ENCODE data around the gene SRSF12.

Gene SRSF12

DNA sequence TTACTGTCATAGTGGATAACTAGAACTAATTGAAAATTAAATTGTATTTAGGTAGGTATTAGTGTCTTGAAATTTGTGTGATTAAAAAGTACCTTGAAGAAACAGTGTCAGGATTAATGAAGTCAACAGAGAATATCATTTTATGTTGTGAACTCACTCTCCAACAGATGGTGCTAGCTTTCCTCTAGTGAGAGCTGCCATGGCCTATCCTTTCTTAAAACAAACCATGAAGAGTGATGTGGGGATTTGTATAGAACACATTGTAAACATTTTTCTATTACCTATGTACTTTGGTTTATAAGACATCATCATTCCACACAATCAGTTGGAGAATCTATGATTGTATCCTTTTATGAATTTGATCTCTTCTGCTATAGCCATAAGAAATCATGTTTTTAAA is 4.8 kb upstream of the SRSF12 start:
- no peak overlapping the region for H3K4me3 ChIP-seq (ENCODE audit: control insufficient read depth, low read depth, low read length)
- TF ChIP-seq, protein P1, sequence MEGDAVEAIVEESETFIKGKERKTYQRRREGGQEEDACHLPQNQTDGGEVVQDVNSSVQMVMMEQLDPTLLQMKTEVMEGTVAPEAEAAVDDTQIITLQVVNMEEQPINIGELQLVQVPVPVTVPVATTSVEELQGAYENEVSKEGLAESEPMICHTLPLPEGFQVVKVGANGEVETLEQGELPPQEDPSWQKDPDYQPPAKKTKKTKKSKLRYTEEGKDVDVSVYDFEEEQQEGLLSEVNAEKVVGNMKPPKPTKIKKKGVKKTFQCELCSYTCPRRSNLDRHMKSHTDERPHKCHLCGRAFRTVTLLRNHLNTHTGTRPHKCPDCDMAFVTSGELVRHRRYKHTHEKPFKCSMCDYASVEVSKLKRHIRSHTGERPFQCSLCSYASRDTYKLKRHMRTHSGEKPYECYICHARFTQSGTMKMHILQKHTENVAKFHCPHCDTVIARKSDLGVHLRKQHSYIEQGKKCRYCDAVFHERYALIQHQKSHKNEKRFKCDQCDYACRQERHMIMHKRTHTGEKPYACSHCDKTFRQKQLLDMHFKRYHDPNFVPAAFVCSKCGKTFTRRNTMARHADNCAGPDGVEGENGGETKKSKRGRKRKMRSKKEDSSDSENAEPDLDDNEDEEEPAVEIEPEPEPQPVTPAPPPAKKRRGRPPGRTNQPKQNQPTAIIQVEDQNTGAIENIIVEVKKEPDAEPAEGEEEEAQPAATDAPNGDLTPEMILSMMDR (conservative IDR thresholded peaks at IDR 0.05; ENCODE audit: control insufficient read depth, insufficient read depth, low read depth, low read length), result peak; percentile 58
- peak; percentile 50 for DNase-seq (ENCODE audit: low read depth)

- no peak overlapping the region for H3K4me3 ChIP-seq (ENCODE audit: control insufficient read depth, low read depth, low read length)
- TF ChIP-seq, protein P1 (conservative IDR thresholded peaks at IDR 0.05; ENCODE audit: control insufficient read depth, insufficient read depth, low read depth, low read length), result no peak
- no peak for DNase-seq (ENCODE audit: low read depth)
Observed at GRCh38 chr6:89121934-89122333, 4.1 kb upstream of the SRSF12 start.

GRCh38 chr6:89120371-89120770 is 2.5 kb upstream of the SRSF12 start:
- TF ChIP-seq, protein P1 (conservative IDR thresholded peaks at IDR 0.05; ENCODE audit: control insufficient read depth, insufficient read depth, low read depth, low read length), result no peak
- no peak overlapping the region for H3K4me3 ChIP-seq (ENCODE audit: control insufficient read depth, low read depth, low read length)
- DNase-seq (ENCODE audit: low read depth), result peak; percentile 57

DNA sequence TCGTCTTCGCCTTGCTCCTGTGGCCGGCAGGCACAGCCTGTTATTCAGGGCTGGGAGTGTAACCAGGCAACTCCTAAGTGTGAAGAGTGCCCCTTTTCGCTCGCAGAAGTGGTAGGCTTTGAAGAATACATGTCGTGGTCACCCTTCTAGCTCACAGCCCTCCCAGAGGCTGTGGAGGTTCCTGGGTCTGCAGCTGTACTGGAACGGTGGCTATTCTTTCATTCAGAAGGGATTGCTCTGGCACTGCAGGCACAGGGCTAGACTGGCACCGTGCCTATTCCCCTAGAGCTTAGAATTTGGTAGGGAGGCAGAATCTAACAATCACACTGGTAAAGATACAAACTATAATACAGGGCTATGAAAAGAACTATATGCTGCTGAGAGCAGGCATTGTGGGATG is 1.1 kb upstream of the SRSF12 start:
- no peak overlapping the region for H3K4me3 ChIP-seq (ENCODE audit: control insufficient read depth, low read depth, low read length)
- no peak for DNase-seq (ENCODE audit: low read depth)
- TF ChIP-seq, protein P1 (conservative IDR thresholded peaks at IDR 0.05; ENCODE audit: control insufficient read depth, insufficient read depth, low read depth, low read length), result no peak

DNA sequence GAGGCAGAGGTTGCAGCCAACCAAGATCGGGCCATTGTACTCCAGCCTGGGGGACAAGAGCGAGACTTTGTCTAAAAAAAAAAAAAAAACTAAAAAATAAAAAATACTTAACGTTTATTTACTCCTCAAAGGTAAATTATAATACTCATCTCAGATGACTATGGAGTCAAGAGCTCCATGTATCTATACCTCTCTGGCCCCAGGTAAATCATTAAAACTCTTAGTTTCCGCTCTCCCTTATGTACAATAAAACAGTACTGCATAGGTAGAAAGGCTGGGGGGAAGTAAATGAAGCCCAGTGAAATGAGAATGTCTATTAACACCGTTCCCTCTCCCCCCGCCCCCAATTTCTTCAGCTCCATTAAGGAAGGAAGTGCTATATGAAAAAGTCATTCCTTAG is 1.2 kb downstream of the SRSF12 start:
- TF ChIP-seq, protein P1 (conservative IDR thresholded peaks at IDR 0.05; ENCODE audit: control insufficient read depth, insufficient read depth, low read depth, low read length), result no peak
- H3K4me3 ChIP-seq (ENCODE audit: control insufficient read depth, low read depth, low read length), result no peak overlapping the region
- DNase-seq (ENCODE audit: low read depth), result no peak

- no peak for DNase-seq (ENCODE audit: low read depth)
- no peak overlapping the region for H3K4me3 ChIP-seq (ENCODE audit: control insufficient read depth, low read depth, low read length)
Observed at GRCh38 chr6:89111933-89112332, 5.9 kb downstream of the SRSF12 start.

More at GRCh38 chr6:89111933-89112332, 5.9 kb downstream of the SRSF12 start:
- TF ChIP-seq, protein P1 (conservative IDR thresholded peaks at IDR 0.05; ENCODE audit: control insufficient read depth, insufficient read depth, low read depth, low read length), result no peak

Data from fibroblast of mammary gland (primary cell).